Superior temporal gyrus (tissue), 1 donor: ENCODE measurements around the gene SGMS1.
"Not testable (repeated sequence)": the region's sequence is repeated elsewhere in the genome, so short reads cannot be mapped to it uniquely, and the experiment has no call there.

Experiments
- DNase-seq: peaks from one replicate; pipeline ENCODE4 v3.0.0-alpha.2; 2016; ENCODE audit errors: extremely low spot score

Gene SGMS1

DNA sequence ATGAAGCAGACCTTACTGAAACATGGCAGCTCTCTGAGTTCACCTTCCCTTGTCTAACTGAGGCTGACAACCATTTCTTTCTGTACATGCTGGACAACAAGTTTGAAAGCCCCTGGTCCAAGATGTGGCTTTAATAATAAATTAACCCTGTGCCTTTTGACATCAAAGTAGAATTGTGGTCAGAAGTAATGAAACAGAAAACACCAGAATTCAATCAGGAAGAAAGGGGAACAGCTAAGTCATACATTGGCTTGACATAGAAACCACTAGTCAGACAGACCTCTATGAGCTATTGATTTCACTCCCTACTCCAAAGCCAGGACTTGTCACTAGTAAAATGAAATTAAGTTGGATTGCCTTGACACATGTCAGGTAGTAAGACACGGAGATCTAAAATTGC lies 197.3 kb downstream of the SGMS1 start:
- DNase-seq: no peak

DNA sequence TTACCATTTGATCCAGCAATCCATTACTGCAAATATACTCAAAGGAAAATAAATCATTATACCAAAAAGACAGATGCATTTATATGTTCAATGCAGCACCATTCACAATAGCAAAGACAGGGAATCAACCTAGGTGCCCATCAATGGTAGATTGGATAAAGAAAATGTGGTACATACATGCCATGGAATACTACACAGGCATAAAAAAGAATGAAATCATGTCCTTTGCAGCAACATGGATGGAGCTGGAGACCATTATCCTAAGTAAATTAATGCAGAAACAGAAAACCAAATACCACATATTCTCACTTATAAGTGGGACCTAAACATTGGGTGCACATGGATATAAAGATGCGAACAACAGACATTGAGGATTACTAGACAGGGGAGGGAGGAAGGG lies 198.5 kb downstream of the SGMS1 start:
- not testable (repeated sequence) for DNase-seq

GRCh38 chr10:50423448-50423847 lies 200.3 kb downstream of the SGMS1 start:
- DNase-seq: no peak

GRCh38 chr10:50422259-50422658 lies 201.5 kb downstream of the SGMS1 start:
- DNase-seq: peak; percentile 79

- peak; percentile 74 for DNase-seq
Measured at GRCh38 chr10:50421026-50421719, 202.6 kb downstream of the SGMS1 start.

DNA sequence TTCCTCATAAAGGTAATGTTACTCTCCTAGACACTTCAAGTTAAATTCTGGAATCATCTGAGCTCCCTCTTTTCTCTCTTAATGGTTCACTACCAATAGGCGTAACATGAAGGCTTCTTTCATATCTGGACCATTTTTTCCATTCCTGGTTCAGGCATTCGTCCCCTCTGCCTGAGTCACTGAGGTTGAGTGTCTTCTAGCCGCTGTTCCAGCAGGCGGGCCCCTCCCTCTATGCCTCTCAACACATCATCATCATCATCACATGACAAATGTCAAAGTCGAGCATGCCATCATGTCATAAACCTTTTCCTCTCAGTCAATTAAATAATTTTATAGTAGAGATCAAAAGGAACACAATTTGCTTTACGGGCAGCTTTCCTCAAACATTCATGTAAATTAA lies 203.6 kb downstream of the SGMS1 start:
- no peak for DNase-seq

DNA sequence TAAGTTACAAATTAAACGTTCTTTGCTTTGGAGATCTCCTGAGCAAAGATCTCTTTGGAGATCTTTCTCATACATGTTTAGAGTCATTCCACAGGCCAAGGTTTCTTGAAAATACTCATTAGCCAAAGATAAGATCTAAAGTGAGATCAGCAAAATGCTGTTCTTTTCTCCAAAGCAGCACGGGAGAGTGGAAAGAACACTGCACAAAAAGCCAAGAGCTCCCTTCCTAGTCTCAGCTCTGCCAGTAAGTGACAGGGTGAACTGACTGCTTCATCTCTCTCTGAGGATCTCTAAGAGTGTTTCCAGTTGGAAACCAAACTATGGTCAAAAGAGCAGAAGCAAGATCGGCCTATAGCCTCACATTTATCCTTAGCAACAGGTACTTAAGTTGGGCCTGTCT lies 204.0 kb downstream of the SGMS1 start:
- DNase-seq: peak; percentile 34

DNA sequence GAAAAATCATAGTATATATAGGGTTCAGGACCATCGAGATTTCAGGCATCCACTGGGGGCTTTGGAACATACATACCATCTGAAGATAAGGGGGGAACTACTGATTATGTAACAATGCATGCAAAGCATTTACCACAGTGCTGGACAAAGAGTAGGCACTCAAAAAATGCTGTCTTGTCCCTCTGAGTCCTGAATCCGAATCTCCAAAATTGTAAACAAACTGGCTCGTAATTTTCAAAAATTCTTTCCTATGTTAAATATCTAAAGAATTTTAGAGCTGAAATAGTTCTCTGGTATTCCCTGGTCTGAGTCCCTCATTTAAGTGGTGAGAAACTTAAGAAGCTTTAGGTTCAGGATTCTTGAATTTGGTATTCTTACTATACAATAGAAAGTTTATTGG lies 204.7 kb downstream of the SGMS1 start:
- peak; percentile 42 for DNase-seq

- DNase-seq: peak; percentile 70
Measured at GRCh38 chr10:50417886-50418830, 205.6 kb downstream of the SGMS1 start.

DNA sequence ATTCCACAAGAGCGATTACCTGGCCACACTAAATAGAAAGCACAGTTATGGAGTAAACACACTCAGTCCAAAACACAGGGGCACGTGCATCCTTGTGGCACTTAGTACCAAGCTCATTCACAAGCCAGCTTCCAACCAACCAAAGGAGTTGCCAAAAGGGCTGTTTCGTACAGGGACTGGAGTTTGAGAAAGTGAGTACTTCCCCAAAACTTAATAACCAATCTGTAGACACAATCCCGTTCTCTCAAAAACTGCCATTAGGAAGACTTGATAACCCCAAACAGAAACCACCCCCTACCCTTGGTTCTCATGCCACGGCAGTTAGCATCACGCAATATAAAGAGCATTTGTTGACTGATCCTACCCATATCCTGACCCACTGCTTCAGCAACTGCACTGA lies 206.3 kb downstream of the SGMS1 start:
- peak; percentile 80 for DNase-seq

- peak; percentile 56 for DNase-seq
Measured at GRCh38 chr10:50416881-50417280, 206.9 kb downstream of the SGMS1 start.

DNA sequence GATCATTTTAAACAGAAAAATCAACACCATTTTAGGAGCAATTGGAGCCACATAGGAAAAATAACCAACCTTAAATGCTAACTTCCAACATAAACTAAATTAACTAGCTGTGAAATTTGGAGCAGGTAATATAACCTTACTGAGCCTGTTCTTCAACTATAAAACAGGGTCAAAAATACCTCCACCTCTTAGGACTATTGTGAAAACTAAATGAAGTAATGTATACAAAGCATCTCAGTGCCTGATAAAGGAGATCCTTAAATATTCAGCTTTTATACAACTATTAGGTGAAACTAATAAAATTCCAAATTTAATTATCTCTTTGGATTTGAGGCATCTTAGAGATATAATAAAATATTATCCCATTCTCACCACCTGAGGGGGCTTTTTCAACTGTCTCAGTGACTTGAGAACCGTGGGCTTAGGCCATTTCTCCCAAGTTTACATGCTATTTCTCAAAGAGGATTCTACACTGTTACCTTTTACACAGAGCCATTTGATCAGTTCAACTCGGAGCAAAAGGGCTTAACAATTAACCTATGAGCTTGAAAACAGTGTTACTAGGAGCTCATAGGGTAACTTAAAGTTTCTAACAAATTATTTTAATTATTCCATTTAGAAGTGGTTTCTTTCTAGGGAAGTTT lies 207.5 kb downstream of the SGMS1 start:
- DNase-seq: peak; percentile 58

- DNase-seq: no peak
Measured at GRCh38 chr10:50415292-50415691, 208.5 kb downstream of the SGMS1 start.

- DNase-seq: no peak
Measured at GRCh38 chr10:50410066-50410811, 213.5 kb downstream of the SGMS1 start.

DNA sequence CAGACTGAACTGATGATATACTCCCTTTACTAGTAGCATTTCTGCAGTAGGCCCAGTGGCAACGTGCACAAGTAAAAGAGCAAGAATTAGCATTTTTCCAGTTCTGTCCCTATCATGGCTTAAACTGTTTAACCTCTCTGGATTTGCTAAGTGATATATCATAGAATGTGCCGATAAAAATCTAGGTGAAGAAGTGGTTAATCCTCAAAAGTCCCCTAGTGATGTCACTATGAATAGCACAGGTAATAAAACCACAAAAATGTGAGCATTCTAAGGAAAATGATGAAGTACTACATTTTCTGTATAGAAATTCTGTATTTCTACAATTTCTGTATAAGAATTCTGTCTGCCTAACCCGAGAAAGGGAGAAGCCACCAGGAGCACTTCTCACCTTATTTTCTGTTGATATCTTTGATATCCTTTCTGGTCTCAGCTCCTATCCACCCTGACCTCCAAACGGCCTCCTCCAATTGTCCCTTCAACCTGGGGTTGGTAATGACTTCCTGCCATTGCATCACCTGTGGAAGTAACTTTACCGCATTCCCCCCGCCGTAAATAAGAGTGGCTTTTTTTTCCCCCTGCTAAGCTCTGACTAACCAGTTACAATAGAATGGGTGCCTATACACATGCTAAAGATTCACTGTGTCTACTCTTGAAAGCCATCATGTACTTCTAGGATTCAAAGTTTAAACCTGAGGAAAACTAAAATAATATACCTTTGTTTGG lies 216.5 kb downstream of the SGMS1 start:
- no peak for DNase-seq

DNA sequence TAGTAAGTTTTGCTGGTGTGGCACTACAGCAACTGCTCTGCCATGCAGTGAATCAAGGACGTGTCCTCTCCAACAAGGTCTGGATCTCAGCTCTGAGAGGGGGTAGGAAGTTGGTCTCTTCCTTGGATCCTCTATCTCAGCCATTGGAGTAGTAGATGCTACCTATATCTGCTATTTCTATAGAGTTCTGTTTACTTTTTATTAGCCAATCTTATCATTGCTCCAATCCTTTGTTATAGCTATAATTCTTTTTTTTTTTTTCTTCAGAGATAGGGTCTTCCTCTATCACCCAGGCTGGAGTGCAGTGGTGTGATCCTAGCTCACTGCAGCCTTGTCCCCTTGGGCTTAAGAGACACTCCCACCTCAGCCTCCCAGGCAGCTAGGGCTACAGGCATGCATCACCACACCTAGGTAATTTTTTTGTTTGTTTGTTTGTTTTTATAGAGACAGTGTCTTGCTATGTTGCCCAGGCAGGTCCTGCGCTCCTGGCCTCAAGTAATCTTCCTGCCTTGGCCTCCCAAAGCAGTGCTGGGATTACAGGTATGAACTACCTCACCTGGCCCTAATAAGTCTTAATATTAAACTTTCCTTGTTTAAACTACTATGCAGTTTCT lies 217.2 kb downstream of the SGMS1 start:
- no peak for DNase-seq

- DNase-seq: no peak
Measured at GRCh38 chr10:50405723-50406122, 218.0 kb downstream of the SGMS1 start.

DNA sequence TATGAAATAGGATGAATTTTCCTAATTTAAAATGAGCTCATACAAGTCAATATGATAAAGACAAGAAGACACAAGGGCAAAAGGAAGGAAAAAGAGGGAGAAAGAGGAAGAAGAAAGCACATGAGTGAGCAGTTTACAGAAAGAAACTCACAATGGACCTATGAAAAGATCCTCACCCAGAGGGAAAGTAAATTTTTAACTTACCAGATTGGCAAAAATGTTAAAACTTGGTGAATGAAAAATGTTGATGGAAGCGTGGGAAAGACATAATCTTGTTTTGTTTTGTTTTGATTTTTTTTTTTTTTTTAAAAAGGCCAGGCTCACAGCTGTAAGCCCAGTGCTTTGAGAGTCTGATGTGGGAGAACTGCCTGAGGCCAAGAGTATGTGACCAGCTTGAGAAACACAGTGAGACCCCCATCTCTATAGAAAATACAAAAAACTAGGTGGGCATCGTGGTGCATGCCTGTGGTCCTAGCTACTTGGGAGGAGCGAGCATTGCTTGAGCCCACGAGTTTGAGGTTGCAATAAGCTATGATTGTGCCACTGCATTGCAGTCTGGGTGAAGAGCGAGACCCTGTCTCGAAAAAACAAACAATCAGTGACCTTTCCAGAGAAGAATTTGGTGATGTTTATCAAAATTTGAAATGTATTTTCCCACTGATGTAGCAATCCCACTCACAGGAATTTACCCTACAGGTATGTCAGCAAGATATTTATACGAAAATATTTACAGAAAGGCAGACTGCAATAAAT lies 219.6 kb downstream of the SGMS1 start:
- no peak for DNase-seq

DNA sequence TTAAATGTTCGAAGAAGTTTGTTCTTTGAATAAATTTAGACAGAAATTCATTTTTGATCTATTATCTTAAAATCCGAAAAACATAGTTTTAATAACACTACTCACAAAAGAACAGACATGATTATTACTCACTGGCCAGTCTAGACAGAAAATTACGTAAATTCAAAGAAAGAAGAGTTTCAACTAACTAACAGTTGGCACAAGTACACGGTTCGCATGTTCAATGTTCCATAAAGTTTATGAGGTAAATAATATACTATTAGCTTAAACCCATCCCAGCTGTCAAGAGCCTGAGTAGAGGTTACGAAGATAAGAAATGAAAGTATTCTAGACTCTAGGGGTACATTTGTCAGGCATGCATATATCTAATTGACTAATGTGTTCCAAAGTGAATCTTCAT lies 220.7 kb downstream of the SGMS1 start:
- no peak for DNase-seq

- no peak for DNase-seq
Measured at GRCh38 chr10:50402466-50402865, 221.3 kb downstream of the SGMS1 start.
